H1 (cell line): Measurements from ENCODE around the gene OGFOD3. TPM values are rescaled to one million over a fixed set of nuclear protein-coding genes. Genes with fewer than 3 reads are reported as not detected.

Experiments
- CBX5 ChIP-seq: fragments of 300-800, 300-1000 bp; sonication (generic); IDR thresholded peaks from 2 replicates; pipeline ENCODE4 v1.7.1; 2016; ENCODE audit warnings: antibody characterized with exemption, low read length, low read depth
- polyA plus RNA-seq, 7 experiments: library from polyadenylated mRNA; depleted of rRNA in 3 of 7; stranded (reverse) in 5 of 7; unstranded in 2 of 7; fragments of >200 nt in 5 of 7; fragments of 200-250 nt in 2 of 7; gene quantifications; 1 replicate in 5 of 7; 2 replicates in 1 of 7; 4 replicates in 1 of 7; pipeline versions ENCODE4 v1.2.1 to v1.2.3, GENCODE V29; 2011 to 2013; ENCODE audit warnings: missing spikeins in 2 of 7, mixed read lengths in 2 of 7
- total RNA-seq: library from RNA; stranded (reverse); fragmentation: NEBNext Ultra II Directional; extraction: Animal tissue kit (Norgen Biotek cat#: 25700); gene quantifications from 2 replicates; pipeline ENCODE4 v1.2.1, GENCODE V29; 2021
- TF ChIP-seq, protein P1 (sequence below): IDR thresholded peaks from 2 replicates; pipeline ENCODE4 v1.6.1; 2012; ENCODE audit warnings: inconsistent platforms

The OGFOD3 gene
- total and polyA plus RNA-seq, 2 of the 8 experiments (the other 6 are each of a cell fraction or from before 2014, with no cell fraction given): 21.1 to 21.8 TPM

GRCh38 chr17:82433560-82434215 lies 15.3 kb upstream of the OGFOD3 start (continued):
- TF ChIP-seq, protein P1, sequence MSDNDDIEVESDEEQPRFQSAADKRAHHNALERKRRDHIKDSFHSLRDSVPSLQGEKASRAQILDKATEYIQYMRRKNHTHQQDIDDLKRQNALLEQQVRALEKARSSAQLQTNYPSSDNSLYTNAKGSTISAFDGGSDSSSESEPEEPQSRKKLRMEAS: no peak
- TF ChIP-seq CBX5: no peak
